GM23248 (cell line): Measurements from ENCODE around the gene MRPS24.

Source experiments
- EZH2 ChIP-seq: fragments of 200-600 bp; sonication (generic); IDR thresholded peaks from 2 replicates; pipeline ENCODE4 v1.6.1; 2018; ENCODE audit warnings: antibody characterized with exemption, mild to moderate bottlenecking; ENCODE audit not compliant: insufficient read depth, poor library complexity, severe bottlenecking
- EZH2phosphoT487 ChIP-seq: fragments of 200-600 bp; sonication (generic); IDR thresholded peaks from 2 replicates; pipeline ENCODE4 v1.6.1; 2018; ENCODE audit warnings: antibody characterized with exemption, moderate library complexity, mild to moderate bottlenecking, low read depth; ENCODE audit not compliant: insufficient read depth

- no peak for TF ChIP-seq EZH2
- TF ChIP-seq EZH2phosphoT487: no peak
These were observed 14.1 kb downstream of the MRPS24 start for GRCh38 chr7:43855176-43855575.
